ENCODE measurements around the gene TMX3. TPM values are rescaled to one million over a fixed set of nuclear protein-coding genes. Genes with fewer than 3 reads are reported as not detected.

TMX3 gene
- polyA plus RNA-seq, 1 of the 3 experiments (the other 2 are of a cell fraction): 23.3 TPM

DNA sequence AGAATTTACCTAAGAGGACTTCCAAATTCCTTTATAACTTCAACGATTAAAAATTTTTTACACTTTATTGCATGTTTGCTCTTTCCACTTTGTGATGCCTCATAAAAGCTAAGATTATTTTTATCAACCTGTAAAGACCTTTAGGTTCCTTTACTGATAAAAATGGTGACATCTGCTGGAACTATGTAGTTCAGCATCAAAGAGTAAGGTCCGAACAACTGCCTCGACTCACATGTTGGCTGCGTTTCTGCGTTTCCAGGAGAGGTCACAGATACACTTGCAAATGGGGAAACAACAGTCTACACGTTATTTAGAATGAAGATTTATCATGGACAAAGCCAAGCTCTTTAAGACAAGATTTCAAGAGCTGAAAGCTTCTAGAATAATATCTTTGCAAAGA, 18.8 kb upstream of the TMX3 start:
- H3K27me3 ChIP-seq (ENCODE audit: insufficient read depth): no peaks in the 10 kb centered on the region

DNA sequence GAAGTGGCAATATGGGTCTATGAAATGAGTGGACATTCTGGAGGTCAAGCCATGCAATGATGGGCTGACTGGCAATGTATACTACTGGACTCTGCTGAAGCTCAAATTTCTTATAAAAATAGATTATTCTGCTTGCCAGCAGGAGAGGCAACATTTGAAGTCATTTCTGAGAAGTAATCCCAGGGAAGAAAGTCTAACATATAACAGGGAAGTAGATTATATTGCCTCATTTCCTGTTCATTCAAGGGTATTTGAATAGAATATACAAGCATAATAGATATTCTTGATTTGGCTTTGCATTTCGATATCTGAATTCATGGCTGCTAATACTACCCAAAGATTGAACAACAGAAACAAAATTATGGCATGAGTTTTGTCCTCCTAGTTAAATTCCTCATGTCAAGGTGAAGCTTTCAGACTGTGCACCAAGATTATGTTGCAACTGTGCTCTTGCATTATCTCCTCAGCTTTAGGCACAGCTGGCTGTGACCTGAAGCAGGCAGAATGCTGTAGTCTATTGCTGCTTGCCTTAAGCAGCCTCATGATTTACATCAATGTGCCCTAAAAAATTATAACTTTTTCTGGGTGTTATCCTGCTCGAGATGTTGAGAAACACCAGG, 13.3 kb upstream of the TMX3 start:
- Histone ChIP-seq H3K9me3 (no peaks in the 10 kb centered on the region), H3K27ac (ENCODE audit: low read depth in 2 of 2, low read length in 1 of 2) (no peak overlapping the region), H4K20me1 (ENCODE audit: insufficient read depth) (no peaks in the 10 kb centered on the region), H2AFZ (ENCODE audit: low read depth) (no peak overlapping the region), H3K4me2 (no peak overlapping the region), H3K36me3 (replicated peaks in 1 of 2; ENCODE audit: control insufficient read depth in 1 of 2, insufficient read depth in 2 of 2, low read length in 1 of 2) (no peaks in the 10 kb centered on the region), H3K27me3 (ENCODE audit: insufficient read depth) (no peaks in the 10 kb centered on the region), H3K9ac (no peak overlapping the region), H3K4me3 (ENCODE audit: low read depth in 2 of 2, low read length in 1 of 2) (no peak overlapping the region), H3F3A (replicated peaks; ENCODE audit: insufficient read depth) (no peaks in the 10 kb centered on the region), H3K9me2 (no peaks in the 10 kb centered on the region), H3K79me2 (ENCODE audit: insufficient read depth) (no peaks in the 10 kb centered on the region), H3K4me1 (ENCODE audit: control insufficient read depth in 1 of 2, insufficient read depth in 2 of 2, low read depth in 1 of 2, low read length in 1 of 2) (peaks cover 0 to 5% of the 10 kb centered on the region in 2 experiments; a peak in 1 of 4 replicates)
- WGBS (ENCODE audit: low lambda C conversion rate): 56% methylated on average over 2 of the region's 2 CpGs
- no peak for TF ChIP-seq RFX5 (IDR thresholded peaks at IDR 0.05; ENCODE audit: low read length)
- TF ChIP-seq, protein P1, sequence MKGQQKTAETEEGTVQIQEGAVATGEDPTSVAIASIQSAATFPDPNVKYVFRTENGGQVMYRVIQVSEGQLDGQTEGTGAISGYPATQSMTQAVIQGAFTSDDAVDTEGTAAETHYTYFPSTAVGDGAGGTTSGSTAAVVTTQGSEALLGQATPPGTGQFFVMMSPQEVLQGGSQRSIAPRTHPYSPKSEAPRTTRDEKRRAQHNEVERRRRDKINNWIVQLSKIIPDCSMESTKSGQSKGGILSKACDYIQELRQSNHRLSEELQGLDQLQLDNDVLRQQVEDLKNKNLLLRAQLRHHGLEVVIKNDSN (IDR thresholded peaks at IDR 0.05; ENCODE audit: borderline replicate concordance, low read depth): no peak
- no peak for TF ChIP-seq TCF12 (IDR thresholded peaks at IDR 0.05)
- TF ChIP-seq, protein P2, sequence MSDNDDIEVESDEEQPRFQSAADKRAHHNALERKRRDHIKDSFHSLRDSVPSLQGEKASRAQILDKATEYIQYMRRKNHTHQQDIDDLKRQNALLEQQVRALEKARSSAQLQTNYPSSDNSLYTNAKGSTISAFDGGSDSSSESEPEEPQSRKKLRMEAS (IDR thresholded peaks at IDR 0.05; ENCODE audit: low read depth): no peak
- TF ChIP-seq EZH2phosphoT487 (IDR thresholded peaks at IDR 0.05; ENCODE audit: borderline replicate concordance, low read depth): no peak
- TF ChIP-seq SMC3 (IDR thresholded peaks at IDR 0.05; ENCODE audit: low read depth, low read length): no peak
- no peak for TF ChIP-seq FOXJ3 (CRISPR knock-in tag; IDR thresholded peaks at IDR 0.05)
- TF ChIP-seq RXRA (IDR thresholded peaks at IDR 0.05; ENCODE audit: borderline replicate concordance, low read depth): no peak
- TF ChIP-seq GABPA (IDR thresholded peaks at IDR 0.05; ENCODE audit: low read depth): no peak
- no peak for TF ChIP-seq SIN3A (IDR thresholded peaks at IDR 0.05; ENCODE audit: borderline replicate concordance, low read depth, low read length)
- no peak for TF ChIP-seq EP300 (IDR thresholded peaks at IDR 0.05; ENCODE audit: borderline replicate concordance in 1 of 2, low read depth in 1 of 2, low read length in 1 of 2)
- TF ChIP-seq, protein P3, sequence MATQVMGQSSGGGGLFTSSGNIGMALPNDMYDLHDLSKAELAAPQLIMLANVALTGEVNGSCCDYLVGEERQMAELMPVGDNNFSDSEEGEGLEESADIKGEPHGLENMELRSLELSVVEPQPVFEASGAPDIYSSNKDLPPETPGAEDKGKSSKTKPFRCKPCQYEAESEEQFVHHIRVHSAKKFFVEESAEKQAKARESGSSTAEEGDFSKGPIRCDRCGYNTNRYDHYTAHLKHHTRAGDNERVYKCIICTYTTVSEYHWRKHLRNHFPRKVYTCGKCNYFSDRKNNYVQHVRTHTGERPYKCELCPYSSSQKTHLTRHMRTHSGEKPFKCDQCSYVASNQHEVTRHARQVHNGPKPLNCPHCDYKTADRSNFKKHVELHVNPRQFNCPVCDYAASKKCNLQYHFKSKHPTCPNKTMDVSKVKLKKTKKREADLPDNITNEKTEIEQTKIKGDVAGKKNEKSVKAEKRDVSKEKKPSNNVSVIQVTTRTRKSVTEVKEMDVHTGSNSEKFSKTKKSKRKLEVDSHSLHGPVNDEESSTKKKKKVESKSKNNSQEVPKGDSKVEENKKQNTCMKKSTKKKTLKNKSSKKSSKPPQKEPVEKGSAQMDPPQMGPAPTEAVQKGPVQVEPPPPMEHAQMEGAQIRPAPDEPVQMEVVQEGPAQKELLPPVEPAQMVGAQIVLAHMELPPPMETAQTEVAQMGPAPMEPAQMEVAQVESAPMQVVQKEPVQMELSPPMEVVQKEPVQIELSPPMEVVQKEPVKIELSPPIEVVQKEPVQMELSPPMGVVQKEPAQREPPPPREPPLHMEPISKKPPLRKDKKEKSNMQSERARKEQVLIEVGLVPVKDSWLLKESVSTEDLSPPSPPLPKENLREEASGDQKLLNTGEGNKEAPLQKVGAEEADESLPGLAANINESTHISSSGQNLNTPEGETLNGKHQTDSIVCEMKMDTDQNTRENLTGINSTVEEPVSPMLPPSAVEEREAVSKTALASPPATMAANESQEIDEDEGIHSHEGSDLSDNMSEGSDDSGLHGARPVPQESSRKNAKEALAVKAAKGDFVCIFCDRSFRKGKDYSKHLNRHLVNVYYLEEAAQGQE (IDR thresholded peaks at IDR 0.05; ENCODE audit: low read depth, low read length): no peak
- TF ChIP-seq POLR2AphosphoS5 (IDR thresholded peaks at IDR 0.05; ENCODE audit: low read depth, low read length): no peak
- POLR2A ChIA-PET: no interaction called here
- CTCF ChIA-PET: no interaction called here
- no peak for DNase-seq

More for the DNA sequence above, 18.8 kb upstream of the TMX3 start:
- 56% methylated on average over 6 of the region's 6 CpGs for WGBS (ENCODE audit: low lambda C conversion rate)
- CTCF ChIA-PET: no interaction called here
- Histone ChIP-seq H3F3A (replicated peaks; ENCODE audit: insufficient read depth) (peaks cover 5% of the 10 kb centered on the region), H3K9ac (no peak overlapping the region), H4K20me1 (ENCODE audit: insufficient read depth) (no peaks in the 10 kb centered on the region), H3K4me2 (no peak overlapping the region), H3K79me2 (ENCODE audit: insufficient read depth) (no peaks in the 10 kb centered on the region), H3K4me3 (ENCODE audit: low read depth in 2 of 2, low read length in 1 of 2) (no peak overlapping the region), H3K9me3 (no peaks in the 10 kb centered on the region), H3K27ac (ENCODE audit: low read depth in 2 of 2, low read length in 1 of 2) (no peak overlapping the region), H3K9me2 (no peaks in the 10 kb centered on the region), H3K36me3 (replicated peaks in 1 of 2; ENCODE audit: control insufficient read depth in 1 of 2, insufficient read depth in 2 of 2, low read length in 1 of 2) (no peaks in the 10 kb centered on the region), H3K4me1 (ENCODE audit: control insufficient read depth in 1 of 2, insufficient read depth in 2 of 2, low read depth in 1 of 2, low read length in 1 of 2) (peaks cover 3 to 4% of the 10 kb centered on the region in 2 experiments; a peak in 3 of 4 replicates), H2AFZ (ENCODE audit: low read depth) (no peak overlapping the region)
- POLR2A ChIA-PET: no interaction called here
- no peak for TF ChIP-seq MEF2A (IDR thresholded peaks at IDR 0.05; ENCODE audit: borderline replicate concordance, low read depth)
- no peak for TF ChIP-seq FOXJ3 (CRISPR knock-in tag; IDR thresholded peaks at IDR 0.05)
- TF ChIP-seq, protein P4, sequence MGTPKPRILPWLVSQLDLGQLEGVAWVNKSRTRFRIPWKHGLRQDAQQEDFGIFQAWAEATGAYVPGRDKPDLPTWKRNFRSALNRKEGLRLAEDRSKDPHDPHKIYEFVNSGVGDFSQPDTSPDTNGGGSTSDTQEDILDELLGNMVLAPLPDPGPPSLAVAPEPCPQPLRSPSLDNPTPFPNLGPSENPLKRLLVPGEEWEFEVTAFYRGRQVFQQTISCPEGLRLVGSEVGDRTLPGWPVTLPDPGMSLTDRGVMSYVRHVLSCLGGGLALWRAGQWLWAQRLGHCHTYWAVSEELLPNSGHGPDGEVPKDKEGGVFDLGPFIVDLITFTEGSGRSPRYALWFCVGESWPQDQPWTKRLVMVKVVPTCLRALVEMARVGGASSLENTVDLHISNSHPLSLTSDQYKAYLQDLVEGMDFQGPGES (IDR thresholded peaks at IDR 0.05; ENCODE audit: low read depth, low read length): no peak
- TF ChIP-seq ELF1 (IDR thresholded peaks at IDR 0.05): no peak
- TF ChIP-seq, protein P2 (IDR thresholded peaks at IDR 0.05; ENCODE audit: low read depth): no peak
- TF ChIP-seq RFX5 (IDR thresholded peaks at IDR 0.05; ENCODE audit: low read length): no peak
- TF ChIP-seq POLR2AphosphoS5 (IDR thresholded peaks at IDR 0.05; ENCODE audit: low read depth, low read length): no peak
- no peak for TF ChIP-seq NRF1 (IDR thresholded peaks at IDR 0.05; ENCODE audit: low read depth, low read length)
- DNase-seq: no peak
